Spleen (tissue), 11 donors: ENCODE measurements around the gene PRKCA. TPM values are rescaled to one million over a fixed set of nuclear protein-coding genes. Genes with fewer than 3 reads are reported as not detected.
A peak's percentile ranks its signal among the peaks of the same experiment; 100 is the strongest.

ENCODE experiments used
- DNase-seq: peaks from one replicate; pipeline ENCODE4 v3.0.0-alpha.2; 2020
- H3K27ac ChIP-seq, 8 donors: fragments of 200-600 bp; sonication (generic) in 7 of 8; 1 replicate in 4 of 8; 2 replicates in 4 of 8; pipeline versions ENCODE4 v1.5.0 to v1.8.0; 2016 to 2021; ENCODE audit warnings: inconsistent platforms in 4 of 8, mild to moderate bottlenecking in 4 of 8, moderate library complexity in 1 of 8
- H3K27me3 ChIP-seq, 7 donors: fragments of 200-600 bp; sonication (generic) in 6 of 7; replicated peaks in 1 of 7; 1 replicate in 4 of 7; 2 replicates in 3 of 7; pipeline versions ENCODE4 v1.5.0 to v1.8.0; 2016 to 2021; ENCODE audit warnings: inconsistent platforms in 3 of 7, mild to moderate bottlenecking in 1 of 7
- H3K36me3 ChIP-seq, 6 donors: fragments of 200-600 bp; sonication (generic) in 5 of 6; 1 replicate in 4 of 6; 2 replicates in 2 of 6; pipeline versions ENCODE4 v1.5.0 to v1.8.0; 2016 to 2021; ENCODE audit warnings: inconsistent platforms in 2 of 6
- H3K4me1 ChIP-seq, 6 donors: fragments of 200-600 bp; sonication (generic) in 5 of 6; 1 replicate in 3 of 6; 2 replicates in 3 of 6; pipeline versions ENCODE4 v1.5.0 to v1.8.0; 2016 to 2021; ENCODE audit warnings: inconsistent platforms in 3 of 6
- H3K4me3 ChIP-seq, 8 donors: fragments of 200-600 bp; sonication (generic) in 7 of 8; 1 replicate in 4 of 8; 2 replicates in 4 of 8; pipeline versions ENCODE4 v1.5.0 to v1.8.0; 2016 to 2021; ENCODE audit warnings: inconsistent platforms in 4 of 8, mild to moderate bottlenecking in 4 of 8, moderate library complexity in 2 of 8
- H3K9me3 ChIP-seq, 8 donors: fragments of 200-600 bp; sonication (generic) in 7 of 8; 1 replicate in 4 of 8; 2 replicates in 4 of 8; pipeline versions ENCODE4 v1.5.0 to v1.8.0; 2016 to 2021; ENCODE audit warnings: inconsistent platforms in 4 of 8
- CTCF ChIP-seq, 11 experiments: fragments of 200-600 bp in 7 of 11; fragments of 450-650 bp in 4 of 11; sonication (generic) in 4 of 11; IDR thresholded peaks in 8 of 11; conservative IDR thresholded peaks in 3 of 11; 1 replicate in 7 of 11; 2 replicates in 4 of 11; pipeline versions ENCODE4 v1.4.0 to v1.8.0; 2016 to 2021; ENCODE audit warnings: antibody characterized with exemption in 11 of 11, inconsistent platforms in 4 of 11, mild to moderate bottlenecking in 1 of 11
- POLR2A ChIP-seq, 3 donors: fragments of 450-650 bp; IDR thresholded peaks; one replicate each; pipeline ENCODE4 v1.5.1; 2017; ENCODE audit warnings: antibody characterized with exemption in 3 of 3, mild to moderate bottlenecking in 1 of 3
- POLR2AphosphoS5 ChIP-seq, 3 donors: sonication (generic); formaldehyde crosslinking; IDR thresholded peaks; one replicate each; pipeline ENCODE4 v1.5.1; 2017; ENCODE audit warnings: antibody characterized with exemption in 3 of 3
- WGBS, 5 donors: extraction: QIAGEN DNeasy Blood & Tissue Kit in 3 of 5; methylation state at CpG; one replicate each; pipeline versions ENCODE4 v1.1.5 to v1.1.7; 2013 to 2018; 5-methylcytosine and 5-hydroxymethylcytosine counted together
- intact Hi-C: fragments of 100-400 bp; cut with DNase I; formaldehyde crosslinking; loops from one replicate; pipeline ENCODE4 v1.15.0; 2023; ENCODE audit warnings: low total_unique reads
- polyA plus RNA-seq, 3 donors: library from polyadenylated mRNA; stranded (reverse); fragments of 200-250 nt; gene quantifications; one replicate each; pipeline ENCODE4 v1.2.1, GENCODE V29; 2013
- total RNA-seq, 7 donors: library from RNA; depleted of rRNA in 3 of 7; stranded (reverse); fragments of >200 nt in 3 of 7; fragmentation: NEBNext Ultra II Directional in 4 of 7; extraction: Animal tissue kit (Norgen Biotek cat#: 25700) in 4 of 7; gene quantifications; one replicate each; pipeline versions ENCODE4 v1.1.0 to v1.2.1, GENCODE V29; 2016 to 2021
- donor health status: healthy with polysubstance abuse.
- donor health status: DM: no; HTN: no; CAD: no; lungs with moderate emphysema.
- donor health status: DM: no; HTN: no; CAD: no.
- donor health status: Bipolar disorder and iron deficiency.
- donor health status: healthy.
- donor health status: DM: no; HTN: no; CAD: no.
- donor health status: DM: yes; HTN: yes; CAD: no.

The PRKCA gene
- total and polyA plus RNA-seq, 10 donors, result 1.7 to 59.7 (median 31.2) TPM

- no peak overlapping the region for H3K4me3 ChIP-seq
- H3K27ac ChIP-seq, result no peak overlapping the region
- 95 to 98% (median 98%) methylated on average over 5 of the region's 5 CpGs for WGBS, 5 donors
- H3K27me3 ChIP-seq, result no peaks in the 10 kb centered on the region
- intact Hi-C loops, result no loop called here
- TF ChIP-seq POLR2A (IDR thresholded peaks at IDR 0.05) (no peak), CTCF (IDR thresholded peaks at IDR 0.05 in 8 of 11, conservative IDR thresholded peaks at IDR 0.05 in 3 of 11) (no peak), POLR2AphosphoS5 (IDR thresholded peaks at IDR 0.05) (no peak)
- no peak for DNase-seq
- no peaks in the 10 kb centered on the region for H3K9me3 ChIP-seq
- H3K4me1 ChIP-seq, result peaks cover 0 to 9% (median 6%) of the 10 kb centered on the region in 6 donors
- H3K36me3 ChIP-seq, result no peaks in the 10 kb centered on the region
These were observed 196.2 kb downstream of the PRKCA start for GRCh38 chr17:66498580-66498979.

- intact Hi-C loops, result no loop called here
- H3K4me1 ChIP-seq, result peaks cover 0 to 18% (median 8%) of the 10 kb centered on the region in 6 donors
These were observed 204.2 kb downstream of the PRKCA start for GRCh38 chr17:66506641-66507040.

GRCh38 chr17:66507103-66507923 lies 204.9 kb downstream of the PRKCA start:
- no peak for DNase-seq
- peaks cover 0 to 18% (median 8%) of the 10 kb centered on the region in 6 donors for H3K4me1 ChIP-seq
- no peaks in the 10 kb centered on the region for H3K36me3 ChIP-seq
- H3K27me3 ChIP-seq, result no peaks in the 10 kb centered on the region
- H3K4me3 ChIP-seq, result no peak overlapping the region
- intact Hi-C loops, result no loop called here
- no peaks in the 10 kb centered on the region for H3K9me3 ChIP-seq
- WGBS, 5 donors, result 61 to 79% (median 72%) methylated on average over 7 of the region's 7 CpGs
- H3K27ac ChIP-seq, result peak overlapping the region in 1 of 8 donors; percentile 13
- no peak for TF ChIP-seq CTCF (IDR thresholded peaks at IDR 0.05 in 8 of 11, conservative IDR thresholded peaks at IDR 0.05 in 3 of 11)
- no peak for TF ChIP-seq POLR2A (IDR thresholded peaks at IDR 0.05)
- no peak for TF ChIP-seq POLR2AphosphoS5 (IDR thresholded peaks at IDR 0.05)

More at GRCh38 chr17:66506641-66507040, 204.2 kb downstream of the PRKCA start:
- Histone ChIP-seq H3K9me3 (no peaks in the 10 kb centered on the region), H3K27me3 (no peaks in the 10 kb centered on the region), H3K36me3 (no peaks in the 10 kb centered on the region), H3K27ac (no peak overlapping the region), H3K4me3 (no peak overlapping the region)
- no peak for TF ChIP-seq CTCF (IDR thresholded peaks at IDR 0.05 in 8 of 11, conservative IDR thresholded peaks at IDR 0.05 in 3 of 11)
- TF ChIP-seq POLR2A (IDR thresholded peaks at IDR 0.05), result no peak
- TF ChIP-seq POLR2AphosphoS5 (IDR thresholded peaks at IDR 0.05), result no peak
- WGBS, 5 donors, result 93 to 96% (median 94%) methylated on average over 6 of the region's 6 CpGs
- DNase-seq, result no peak

DNA sequence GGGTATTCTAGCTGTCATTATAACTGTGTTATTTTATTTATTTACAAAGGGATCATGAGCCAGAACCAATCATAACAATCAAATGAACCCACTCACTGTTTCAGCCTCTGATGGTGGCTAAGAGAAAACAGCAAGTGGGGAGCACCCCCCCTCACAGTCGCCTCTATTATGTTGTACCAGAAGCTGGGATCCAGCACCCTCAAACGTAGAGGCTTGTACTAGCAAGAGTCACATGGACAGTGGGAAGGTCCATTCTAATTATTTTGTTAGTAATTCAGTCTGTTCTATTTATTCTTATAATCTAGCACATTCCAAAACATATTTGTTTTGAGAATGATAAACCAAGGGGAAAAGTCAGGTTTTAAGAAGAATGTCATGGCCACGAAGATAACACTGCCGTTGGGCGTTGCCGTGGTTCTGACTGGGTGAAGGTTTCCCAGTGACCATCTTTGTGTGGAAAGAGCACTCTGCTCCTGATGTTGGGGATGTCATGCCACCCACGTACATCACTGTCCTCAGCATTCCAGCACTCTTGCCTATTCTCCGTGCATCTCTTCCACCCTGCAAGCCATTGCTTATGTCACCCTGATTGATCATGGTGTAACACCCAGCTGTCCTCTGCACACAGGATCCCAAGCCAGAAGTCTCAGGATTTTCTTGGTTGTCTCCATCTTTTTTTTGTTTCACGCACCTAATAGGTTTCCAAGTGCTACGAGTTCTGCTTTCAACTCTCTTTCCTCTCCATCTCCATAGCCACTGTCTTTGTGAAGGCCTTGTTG lies 205.8 kb downstream of the PRKCA start:
- H3K27me3 ChIP-seq, result no peaks in the 10 kb centered on the region
- no peak for DNase-seq
- 77 to 88% (median 83%) methylated on average over 10 of the region's 10 CpGs for WGBS, 5 donors
- TF ChIP-seq POLR2A (IDR thresholded peaks at IDR 0.05) (no peak), CTCF (IDR thresholded peaks at IDR 0.05 in 8 of 11, conservative IDR thresholded peaks at IDR 0.05 in 3 of 11) (no peak), POLR2AphosphoS5 (IDR thresholded peaks at IDR 0.05) (no peak)
- peaks cover 0 to 18% (median 8%) of the 10 kb centered on the region in 6 donors for H3K4me1 ChIP-seq
- intact Hi-C loops, result no loop called here
- H3K27ac ChIP-seq, result peak overlapping the region in 1 of 8 donors; percentile 13
- no peaks in the 10 kb centered on the region for H3K36me3 ChIP-seq
- H3K9me3 ChIP-seq, result no peaks in the 10 kb centered on the region
- no peak overlapping the region for H3K4me3 ChIP-seq
